SK-N-SH (cell line): Measurements from ENCODE around the gene STON1. TPM values are rescaled to one million over a fixed set of nuclear protein-coding genes. Genes with fewer than 3 reads are reported as not detected.

ENCODE experiments used
- CTCF ChIA-PET: fragments of 300-600, 350-600 bp; formaldehyde crosslinking; extraction: SDS; loops from one replicate; lab custom pipeline; 2021; lab: Yijun Ruan, JAX
- POLR2A ChIA-PET: fragments of 350-600 bp; sonication (Branson Sonifier 250); formaldehyde crosslinking; extraction: SDS; loops from one replicate; lab custom pipeline; 2020; ENCODE audit warnings: antibody characterized with exemption, inconsistent platforms; lab: Yijun Ruan, JAX
- DNase-seq: peaks from one replicate; pipeline ENCODE4 v3.0.0; 2012
- H2AFZ ChIP-seq: fragments of 200-600 bp; sonication (generic); 2 replicates; pipeline ENCODE4 v1.8.1; 2016; ENCODE audit warnings: antibody characterized with exemption, mild to moderate bottlenecking, low read depth
- H3F3A ChIP-seq: fragments of 200-600 bp; sonication (generic); replicated peaks from 2 replicates; pipeline ENCODE3; 2016; ENCODE audit warnings: antibody characterized with exemption, mild to moderate bottlenecking; ENCODE audit not compliant: insufficient read depth
- H3K27ac ChIP-seq, 2 experiments: fragments of 200-500 bp in 1 of 2; fragments of 200-600 bp in 1 of 2; sonication (Bioruptor generic) in 1 of 2; sonication (generic), shearing (Covaris generic) in 1 of 2; 2 replicates each; pipeline versions ENCODE4 v1.5.1 to v1.6.1; 2014 to 2016; ENCODE audit warnings: low read depth in 2 of 2, inconsistent platforms in 1 of 2, low read length in 1 of 2, mild to moderate bottlenecking in 1 of 2, mixed read lengths in 1 of 2
- H3K27me3 ChIP-seq: fragments of 200-600 bp; sonication (generic), shearing (Covaris generic); 2 replicates; pipeline ENCODE4 v1.6.1; 2016; ENCODE audit warnings: mixed run types; ENCODE audit not compliant: insufficient read depth
- H3K36me3 ChIP-seq, 2 experiments: fragments of 200-500 bp in 1 of 2; fragments of 200-600 bp in 1 of 2; sonication (Bioruptor generic) in 1 of 2; sonication (generic) in 1 of 2; replicated peaks in 1 of 2; 2 replicates each; pipeline versions ENCODE3 to v1.5.1; 2014 to 2016; ENCODE audit warnings: low read length in 1 of 2, mild to moderate bottlenecking in 1 of 2; ENCODE audit not compliant: insufficient read depth in 2 of 2, control insufficient read depth in 1 of 2
- H3K4me1 ChIP-seq, 2 experiments: fragments of 200-500 bp in 1 of 2; fragments of 200-600 bp in 1 of 2; sonication (Bioruptor generic) in 1 of 2; sonication (generic), shearing (Covaris generic) in 1 of 2; 2 replicates each; pipeline versions ENCODE4 v1.5.1 to v1.6.1; 2014 to 2016; ENCODE audit warnings: low read depth in 1 of 2, low read length in 1 of 2, mixed run types in 1 of 2; ENCODE audit not compliant: insufficient read depth in 2 of 2, control insufficient read depth in 1 of 2
- H3K4me2 ChIP-seq: fragments of 200-600 bp; sonication (generic), shearing (Covaris generic); 2 replicates; pipeline ENCODE4 v1.6.1; 2017; ENCODE audit warnings: mixed run types
- H3K4me3 ChIP-seq, 2 experiments: fragments of 200-500 bp in 1 of 2; fragments of 200-600 bp in 1 of 2; sonication (Bioruptor generic) in 1 of 2; sonication (generic), shearing (Covaris generic) in 1 of 2; 2 replicates each; pipeline versions ENCODE4 v1.5.1 to v1.8.1; 2014 to 2016; ENCODE audit warnings: low read depth in 2 of 2, inconsistent platforms in 1 of 2, low read length in 1 of 2, mild to moderate bottlenecking in 1 of 2, mixed read lengths in 1 of 2, moderate library complexity in 1 of 2
- H3K79me2 ChIP-seq: fragments of 200-600 bp; sonication (generic); 2 replicates; pipeline ENCODE4 v1.8.1; 2017; ENCODE audit warnings: mild to moderate bottlenecking; ENCODE audit not compliant: insufficient read depth
- H3K9ac ChIP-seq: fragments of 200-600 bp; sonication (generic); 2 replicates; pipeline ENCODE4 v1.6.1; 2017; ENCODE audit warnings: mixed run types
- H3K9me2 ChIP-seq: fragments of 200-600 bp; sonication (generic); 2 replicates; pipeline ENCODE4 v1.6.1; 2017; ENCODE audit warnings: mixed run types
- H3K9me3 ChIP-seq: fragments of 200-600 bp; sonication (generic); 2 replicates; pipeline ENCODE4 v1.6.1; 2017; ENCODE audit warnings: mixed run types, mild to moderate bottlenecking, moderate library complexity
- H4K20me1 ChIP-seq: fragments of 200-600 bp; sonication (generic); 2 replicates; pipeline ENCODE4 v1.6.1; 2017; ENCODE audit warnings: mild to moderate bottlenecking, mixed run types; ENCODE audit not compliant: insufficient read depth
- FOXM1 ChIP-seq: IDR thresholded peaks from 2 replicates; pipeline ENCODE4 v1.4.0; 2012; ENCODE audit warnings: low read depth, mild to moderate bottlenecking
- GABPA ChIP-seq: IDR thresholded peaks from 2 replicates; pipeline ENCODE4 v1.4.0; 2012; ENCODE audit warnings: low read depth, mild to moderate bottlenecking
- POLR2AphosphoS5 ChIP-seq: IDR thresholded peaks from 2 replicates; pipeline ENCODE4 v1.6.1; 2012; ENCODE audit warnings: low read depth, low read length
- RCOR1 ChIP-seq: fragments of 150-350 bp; IDR thresholded peaks from 2 replicates; pipeline ENCODE4 v1.6.1; 2017; ENCODE audit warnings: antibody characterized with exemption, low read length
- RXRA ChIP-seq: IDR thresholded peaks from 2 replicates; pipeline ENCODE4 v1.4.0; 2012; ENCODE audit warnings: low read depth, mild to moderate bottlenecking, borderline replicate concordance
- SMC3 ChIP-seq: IDR thresholded peaks from 2 replicates; pipeline ENCODE4 v1.6.1; 2012; ENCODE audit warnings: low read depth, low read length, improper control_type of control experiment
- TCF12 ChIP-seq: IDR thresholded peaks from 2 replicates; pipeline ENCODE4 v1.4.0; 2012
- USF1 ChIP-seq: IDR thresholded peaks from 2 replicates; pipeline ENCODE4 v1.4.0; 2012; ENCODE audit warnings: low read depth, borderline replicate concordance
- WGBS: methylation state at CpG from one replicate; pipeline ENCODE4 v1.1.6; 2017; ENCODE audit warnings: low lambda C conversion rate; 5-methylcytosine and 5-hydroxymethylcytosine counted together
- polyA plus RNA-seq, 3 experiments: library from polyadenylated mRNA; depleted of rRNA; stranded (reverse); fragments of >200 nt; gene quantifications; 2 replicates each; pipeline ENCODE4 v1.2.3, GENCODE V29; 2012
- TF ChIP-seq, protein P1 (sequence below): IDR thresholded peaks from 2 replicates; pipeline ENCODE4 v1.6.1; 2012; ENCODE audit warnings: mild to moderate bottlenecking, low read depth, low read length, moderate library complexity
- TF ChIP-seq, protein P2 (sequence below): IDR thresholded peaks from 2 replicates; pipeline ENCODE4 v1.4.0; 2012; ENCODE audit warnings: low read depth

STON1 gene
- polyA plus RNA-seq, 1 of the 3 experiments (the other 2 are of a cell fraction) = 4.2 TPM

DNA sequence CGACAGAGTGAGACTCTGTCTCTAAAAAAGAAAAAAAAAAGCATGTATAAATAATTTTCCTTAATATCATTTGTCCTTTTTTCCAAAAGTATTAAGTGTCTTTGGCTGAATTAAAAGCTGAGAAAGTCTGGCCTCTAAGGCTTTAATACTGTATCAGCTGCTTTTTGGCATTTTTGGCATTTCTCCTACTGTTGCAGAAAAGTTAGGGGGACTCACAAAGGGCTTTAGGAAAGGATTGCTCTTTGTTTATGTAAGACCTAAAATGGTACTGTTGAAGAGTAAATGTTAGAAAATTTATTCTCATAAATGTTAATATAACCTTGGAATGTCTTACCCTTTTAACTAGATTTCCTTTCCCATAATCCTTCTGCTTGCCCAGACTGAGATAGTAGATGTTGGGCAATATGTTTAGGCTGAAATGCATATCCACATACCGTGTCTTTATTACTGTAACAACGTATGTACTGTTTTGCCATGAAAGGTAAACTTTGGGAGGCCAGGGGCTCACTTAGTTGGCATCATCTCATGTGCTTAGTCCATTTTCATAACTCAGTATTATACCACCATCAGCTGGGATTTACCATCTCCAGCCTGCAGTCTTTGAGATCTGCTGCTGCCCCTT is 18.0 kb upstream of the STON1 start:
- Histone ChIP-seq H3K4me3 (no peak overlapping the region), H4K20me1 (no peaks in the 10 kb centered on the region), H3K27me3 (no peaks in the 10 kb centered on the region), H3F3A (peaks cover 12% of the 10 kb centered on the region), H3K36me3 (peaks cover 14 to 18% of the 10 kb centered on the region in 2 experiments), H3K9ac (no peak overlapping the region), H3K9me2 (no peaks in the 10 kb centered on the region)
- CTCF ChIA-PET = no interaction called here
- POLR2A ChIA-PET = no interaction called here
- TF ChIP-seq FOXM1 (no peak), RXRA (no peak), RCOR1 (no peak), SMC3 (no peak), USF1 (no peak)
- TF ChIP-seq, protein P1, sequence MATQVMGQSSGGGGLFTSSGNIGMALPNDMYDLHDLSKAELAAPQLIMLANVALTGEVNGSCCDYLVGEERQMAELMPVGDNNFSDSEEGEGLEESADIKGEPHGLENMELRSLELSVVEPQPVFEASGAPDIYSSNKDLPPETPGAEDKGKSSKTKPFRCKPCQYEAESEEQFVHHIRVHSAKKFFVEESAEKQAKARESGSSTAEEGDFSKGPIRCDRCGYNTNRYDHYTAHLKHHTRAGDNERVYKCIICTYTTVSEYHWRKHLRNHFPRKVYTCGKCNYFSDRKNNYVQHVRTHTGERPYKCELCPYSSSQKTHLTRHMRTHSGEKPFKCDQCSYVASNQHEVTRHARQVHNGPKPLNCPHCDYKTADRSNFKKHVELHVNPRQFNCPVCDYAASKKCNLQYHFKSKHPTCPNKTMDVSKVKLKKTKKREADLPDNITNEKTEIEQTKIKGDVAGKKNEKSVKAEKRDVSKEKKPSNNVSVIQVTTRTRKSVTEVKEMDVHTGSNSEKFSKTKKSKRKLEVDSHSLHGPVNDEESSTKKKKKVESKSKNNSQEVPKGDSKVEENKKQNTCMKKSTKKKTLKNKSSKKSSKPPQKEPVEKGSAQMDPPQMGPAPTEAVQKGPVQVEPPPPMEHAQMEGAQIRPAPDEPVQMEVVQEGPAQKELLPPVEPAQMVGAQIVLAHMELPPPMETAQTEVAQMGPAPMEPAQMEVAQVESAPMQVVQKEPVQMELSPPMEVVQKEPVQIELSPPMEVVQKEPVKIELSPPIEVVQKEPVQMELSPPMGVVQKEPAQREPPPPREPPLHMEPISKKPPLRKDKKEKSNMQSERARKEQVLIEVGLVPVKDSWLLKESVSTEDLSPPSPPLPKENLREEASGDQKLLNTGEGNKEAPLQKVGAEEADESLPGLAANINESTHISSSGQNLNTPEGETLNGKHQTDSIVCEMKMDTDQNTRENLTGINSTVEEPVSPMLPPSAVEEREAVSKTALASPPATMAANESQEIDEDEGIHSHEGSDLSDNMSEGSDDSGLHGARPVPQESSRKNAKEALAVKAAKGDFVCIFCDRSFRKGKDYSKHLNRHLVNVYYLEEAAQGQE = no peak
- TF ChIP-seq, all 33 proteins: peak for 0
- WGBS = 95% methylated on average over 3 of the region's 3 CpGs
- H2AFZ ChIP-seq = no peak overlapping the region
- no peaks in the 10 kb centered on the region for H3K79me2 ChIP-seq
- DNase-seq = no peak
- H3K9me3 ChIP-seq = no peaks in the 10 kb centered on the region
- peaks cover 8 to 28% of the 10 kb centered on the region in 2 experiments for H3K4me1 ChIP-seq
- peak overlapping the region in 1 of 2 experiments; percentile 43; a peak in 2 of 4 replicates for H3K27ac ChIP-seq
- no peak overlapping the region for H3K4me2 ChIP-seq

GRCh38 chr2:48512571-48512970 is 17.4 kb upstream of the STON1 start:
- Histone ChIP-seq H4K20me1 (no peaks in the 10 kb centered on the region), H2AFZ (no peak overlapping the region), H3K4me2 (no peak overlapping the region), H3K9me3 (no peaks in the 10 kb centered on the region), H3K9me2 (no peaks in the 10 kb centered on the region), H3K79me2 (no peaks in the 10 kb centered on the region), H3K9ac (no peak overlapping the region), H3K36me3 (peaks cover 14 to 18% of the 10 kb centered on the region in 2 experiments), H3K27me3 (no peaks in the 10 kb centered on the region), H3K4me1 (peaks cover 8 to 28% of the 10 kb centered on the region in 2 experiments), H3K4me3 (no peak overlapping the region), H3F3A (peaks cover 12% of the 10 kb centered on the region), H3K27ac (peak overlapping the region in 1 of 2 experiments; percentile 43; a peak in 1 of 4 replicates)
- WGBS = 77% methylated on average over 4 of the region's 4 CpGs
- TF ChIP-seq POLR2AphosphoS5 = no peak
- TF ChIP-seq, protein P2, sequence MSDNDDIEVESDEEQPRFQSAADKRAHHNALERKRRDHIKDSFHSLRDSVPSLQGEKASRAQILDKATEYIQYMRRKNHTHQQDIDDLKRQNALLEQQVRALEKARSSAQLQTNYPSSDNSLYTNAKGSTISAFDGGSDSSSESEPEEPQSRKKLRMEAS = no peak
- TF ChIP-seq TCF12 = peak; percentile 26; the same call in 1 of the 2 replicates
- TF ChIP-seq GABPA = no peak
- DNase-seq = no peak
- ChIA-PET CTCF (no interaction called here), POLR2A (no interaction called here)
